Inflammatory macrophage (primary cell): ENCODE measurements around the gene DERA.

Experiments used
- DNase-seq, 2 donors: peaks; one replicate each; pipeline ENCODE4 v3.0.0-alpha.2; 2020 to 2022

Gene DERA

GRCh38 chr12:16076970-16077522 is 165.9 kb downstream of the DERA start:
- DNase-seq, result no peak

GRCh38 chr12:16086462-16086861 is 175.3 kb downstream of the DERA start:
- DNase-seq, result no peak

GRCh38 chr12:16086942-16087341 is 175.8 kb downstream of the DERA start:
- DNase-seq, result no peak
